SK-MEL-5 (cell line): ENCODE data around the gene LAMB4. TPM values are rescaled to one million over a fixed set of nuclear protein-coding genes. Genes with fewer than 3 reads are reported as not detected.

Experiments
- DNase-seq: peaks from one replicate; pipeline ENCODE4 v3.0.0-alpha.2; 2016; ENCODE audit warnings: low read depth, low spot score
- in situ Hi-C: cut with HindIII; loops from 2 replicates; pipeline ENCODE4 v1.10.0; 2016; ENCODE audit warnings: low sequenced_read_pairs, high pct_unique_total_duplicates, low pct_unique_long_range_greater_than_20kb
- total RNA-seq: library from RNA; depleted of rRNA; stranded (reverse); fragments of >200 nt; shearing (Covaris generic); gene quantifications from 2 replicates; pipeline ENCODE4 v1.2.3, GENCODE V29; 2014

The LAMB4 gene
- total RNA-seq, 1 experiment from 2014 or later: 0.32 TPM

- peak; percentile 93 for DNase-seq
- in situ Hi-C loops: no loop called here
Observed at GRCh38 chr7:108146070-108146842, 16.1 kb upstream of the LAMB4 start.

GRCh38 chr7:108145401-108145800 lies 15.2 kb upstream of the LAMB4 start:
- no peak for DNase-seq
- in situ Hi-C loops: no loop called here

- no peak for DNase-seq
- in situ Hi-C loops: no loop called here
Observed at GRCh38 chr7:108144931-108145330, 14.8 kb upstream of the LAMB4 start.

GRCh38 chr7:108143658-108144420 lies 13.7 kb upstream of the LAMB4 start:
- peak; percentile 18 for DNase-seq
- in situ Hi-C loops: no loop called here

- peak; percentile 96 for DNase-seq
- in situ Hi-C loops: no loop called here
Observed at GRCh38 chr7:108142675-108143259, 12.6 kb upstream of the LAMB4 start.

GRCh38 chr7:108142180-108142579 lies 12.0 kb upstream of the LAMB4 start:
- in situ Hi-C loops: no loop called here
- peak; percentile 16 for DNase-seq

- in situ Hi-C loops: no loop called here
- no peak for DNase-seq
Observed at GRCh38 chr7:108140671-108141070, 10.5 kb upstream of the LAMB4 start.

GRCh38 chr7:108138911-108139310 lies 8.8 kb upstream of the LAMB4 start:
- in situ Hi-C loops: no loop called here
- DNase-seq: peak; percentile 45

GRCh38 chr7:108137993-108138392 lies 7.8 kb upstream of the LAMB4 start:
- no peak for DNase-seq
- in situ Hi-C loops: no loop called here

- in situ Hi-C loops: no loop called here
- DNase-seq: no peak
Observed at GRCh38 chr7:108137040-108137439, 6.9 kb upstream of the LAMB4 start.

GRCh38 chr7:108136191-108136688 lies 6.1 kb upstream of the LAMB4 start:
- in situ Hi-C loops: no loop called here
- no peak for DNase-seq

- in situ Hi-C loops: no loop called here
- DNase-seq: no peak
Observed at GRCh38 chr7:108135446-108136190, 5.5 kb upstream of the LAMB4 start.

- in situ Hi-C loops: no loop called here
Observed at GRCh38 chr7:108134486-108134885, 4.3 kb upstream of the LAMB4 start.

GRCh38 chr7:108132551-108133265 lies 2.5 kb upstream of the LAMB4 start:
- in situ Hi-C loops: no loop called here
- no peak for DNase-seq

More at GRCh38 chr7:108134486-108134885, 4.3 kb upstream of the LAMB4 start:
- DNase-seq: no peak

GRCh38 chr7:108129018-108129965 lies 869 bp downstream of the LAMB4 start:
- DNase-seq: no peak
- in situ Hi-C loops: no loop called here

GRCh38 chr7:108128514-108128913 lies 1.6 kb downstream of the LAMB4 start:
- in situ Hi-C loops: no loop called here
- no peak for DNase-seq
